ENCODE results near the gene NPHP4.

- TF ChIP-seq CTCF (IDR thresholded peaks at IDR 0.05; ENCODE audit: low read length) (no peak), EZH2 (optimal IDR thresholded peaks at IDR 0.05; ENCODE audit: low read depth, low read length) (no peak), EZH2phosphoT487 (IDR thresholded peaks at IDR 0.05; ENCODE audit: low read length) (no peak)
Measured at GRCh38 chr1:5814046-5814619, 178.1 kb downstream of the NPHP4 start.

Data from MM.1S (cell line).